ENCODE results near the gene TANC1.

Gene TANC1

DNA sequence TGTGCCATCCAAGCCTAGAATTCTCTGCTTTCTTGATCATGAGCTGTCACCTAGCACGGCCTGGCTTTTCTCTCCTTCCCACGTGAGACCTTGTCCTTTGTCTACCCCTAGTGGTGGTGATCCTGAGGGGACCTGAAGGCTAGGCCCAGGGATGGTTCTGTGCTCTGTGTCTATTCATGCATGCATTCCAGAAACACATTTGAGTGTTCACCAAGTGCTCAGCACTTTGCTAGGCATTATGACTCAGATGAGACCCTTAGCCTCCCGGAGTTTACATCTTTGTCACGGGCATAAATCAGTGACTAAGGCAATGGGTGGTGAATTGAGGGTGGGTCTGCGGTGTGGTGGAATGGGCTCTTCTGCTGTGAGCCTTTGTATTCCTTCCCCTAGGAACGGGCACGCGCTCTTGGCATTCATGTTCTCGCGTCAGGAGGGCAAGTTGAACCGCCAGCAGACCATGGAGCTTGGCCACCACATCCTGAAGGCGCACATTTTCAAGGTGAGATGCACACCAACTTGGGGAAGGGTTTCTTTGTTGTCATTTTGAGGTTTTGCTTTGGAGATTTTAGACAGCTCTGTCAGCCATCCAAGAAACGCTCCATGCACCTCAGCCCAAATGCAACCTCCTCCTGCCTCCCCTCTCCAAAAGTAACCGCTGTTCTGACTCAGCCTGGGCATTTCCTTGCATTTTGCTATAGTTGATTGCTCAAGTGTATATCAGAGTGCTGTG lies 217.1 kb downstream of the TANC1 start:
- DNase-seq (peak; percentile 12), ATAC-seq (replicated peaks) (peak; percentile 73 to 86)
- H3K36me3 Mint-ChIP-seq, result no peaks in the 10 kb centered on the region
- H3K9me3 Mint-ChIP-seq, result no peaks in the 10 kb centered on the region
- no peak overlapping the region for H3K27ac Mint-ChIP-seq
- no peak overlapping the region for H3K4me3 Mint-ChIP-seq
- no peaks in the 10 kb centered on the region for H3K27me3 Mint-ChIP-seq
- peaks cover 13 to 15% of the 10 kb centered on the region in 2 donors for H3K4me1 Mint-ChIP-seq

DNA sequence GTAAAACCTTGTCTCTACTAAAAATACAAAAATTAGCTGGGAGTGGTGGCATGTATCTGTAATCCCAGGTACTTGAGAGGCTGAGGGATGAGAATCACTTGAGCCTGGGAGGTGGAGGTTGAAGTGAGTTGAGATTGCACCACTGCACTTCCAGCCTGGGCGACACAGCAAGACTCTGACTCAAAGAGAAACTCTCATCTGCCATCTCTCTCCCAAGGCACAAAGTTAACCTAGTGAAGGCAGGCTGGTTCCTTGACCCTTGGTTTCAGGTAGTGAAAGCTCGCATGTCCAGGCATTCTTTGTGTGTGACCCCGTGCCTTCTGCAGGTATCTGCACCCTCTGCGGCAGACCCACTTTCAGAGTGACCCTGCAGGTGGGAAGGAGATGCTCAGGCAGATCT lies 218.0 kb downstream of the TANC1 start:
- ATAC-seq (replicated peaks) (peak; percentile 15 to 35), DNase-seq (no peak)
- H3K4me3 Mint-ChIP-seq, result no peak overlapping the region
- peaks cover 13 to 15% of the 10 kb centered on the region in 2 donors for H3K4me1 Mint-ChIP-seq
- no peaks in the 10 kb centered on the region for H3K27me3 Mint-ChIP-seq
- H3K9me3 Mint-ChIP-seq, result no peaks in the 10 kb centered on the region
- no peak overlapping the region for H3K27ac Mint-ChIP-seq
- no peaks in the 10 kb centered on the region for H3K36me3 Mint-ChIP-seq

DNA sequence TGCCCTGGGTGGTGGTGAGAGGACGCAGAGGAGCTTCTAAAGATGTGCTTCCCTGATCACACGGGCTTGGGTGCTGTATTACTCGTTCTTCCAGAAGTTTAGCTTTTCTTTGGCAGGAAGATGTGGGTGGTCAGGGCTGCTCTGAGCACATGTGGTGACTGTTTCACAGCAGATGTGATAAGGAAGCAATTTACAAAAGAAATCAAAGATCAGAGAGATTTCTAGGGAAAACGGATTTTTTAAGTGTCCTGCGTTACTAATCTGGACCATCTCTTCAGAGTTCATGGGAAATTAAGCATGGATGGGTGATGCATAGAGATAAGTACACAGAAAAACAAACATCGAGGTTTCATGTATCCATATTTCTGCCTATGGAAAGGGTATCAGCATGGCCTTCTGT lies 218.7 kb downstream of the TANC1 start:
- Mint-ChIP-seq H3K9me3 (no peaks in the 10 kb centered on the region), H3K27me3 (no peaks in the 10 kb centered on the region), H3K36me3 (no peaks in the 10 kb centered on the region), H3K27ac (no peak overlapping the region), H3K4me3 (no peak overlapping the region), H3K4me1 (peaks cover 13 to 15% of the 10 kb centered on the region in 2 donors)
- no peak for ATAC-seq (replicated peaks)
- no peak for DNase-seq

DNA sequence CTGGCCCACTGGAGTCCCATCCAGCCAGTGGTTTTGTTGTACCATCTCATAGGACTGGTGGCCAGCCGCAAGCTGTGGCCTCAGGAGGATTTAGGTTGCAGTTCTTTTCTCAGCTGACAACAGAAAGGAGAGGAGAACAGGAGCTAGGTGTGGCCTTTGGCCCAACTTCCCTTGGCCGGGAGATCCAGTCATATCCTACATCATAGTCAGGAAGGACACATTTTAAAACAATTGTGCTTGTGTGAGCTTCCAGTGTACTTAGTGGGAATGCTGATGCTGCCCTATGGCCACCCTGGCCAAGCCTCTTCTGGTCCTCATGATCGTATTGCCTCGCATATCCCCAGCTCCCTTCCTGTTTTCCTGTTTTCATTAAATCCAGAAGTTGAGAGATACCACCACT lies 220.0 kb downstream of the TANC1 start:
- DNase-seq (no peak), ATAC-seq (replicated peaks) (no peak)
- Mint-ChIP-seq H3K9me3 (no peaks in the 10 kb centered on the region), H3K4me3 (no peak overlapping the region), H3K4me1 (peaks cover 13 to 15% of the 10 kb centered on the region in 2 donors), H3K27ac (no peak overlapping the region), H3K27me3 (no peaks in the 10 kb centered on the region), H3K36me3 (no peaks in the 10 kb centered on the region)

DNA sequence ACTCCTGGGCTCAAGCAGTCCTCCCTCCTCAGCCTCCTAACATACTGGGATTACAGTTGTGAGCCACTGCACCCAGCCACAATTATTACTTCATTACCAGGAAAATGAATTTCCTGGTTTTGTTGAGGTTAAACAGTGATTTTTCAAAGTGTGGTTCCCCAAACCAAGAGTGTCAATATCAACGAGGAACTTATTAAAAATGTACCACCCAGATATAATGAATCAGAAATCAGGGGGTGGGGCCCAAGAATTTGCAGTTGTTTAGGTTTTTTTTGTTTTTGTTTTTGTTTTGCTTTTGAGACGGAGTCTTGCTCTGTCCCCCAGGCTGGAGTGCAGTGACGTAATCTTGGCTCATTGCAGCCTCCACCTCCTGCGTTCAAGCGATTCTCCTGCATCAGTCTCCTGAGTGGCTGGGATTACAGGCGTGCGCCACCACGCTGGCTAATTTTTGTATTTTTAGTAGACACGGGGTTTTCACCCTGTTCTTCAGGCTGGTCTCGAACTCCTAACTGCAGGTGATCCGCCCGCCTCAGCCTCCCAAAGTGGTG lies 224.0 kb downstream of the TANC1 start:
- ATAC-seq (replicated peaks), result no peak
- Mint-ChIP-seq H3K9me3 (no peaks in the 10 kb centered on the region), H3K27ac (no peak overlapping the region), H3K4me3 (no peak overlapping the region), H3K4me1 (no peaks in the 10 kb centered on the region), H3K36me3 (no peaks in the 10 kb centered on the region), H3K27me3 (no peaks in the 10 kb centered on the region)
- no peak for DNase-seq

DNA sequence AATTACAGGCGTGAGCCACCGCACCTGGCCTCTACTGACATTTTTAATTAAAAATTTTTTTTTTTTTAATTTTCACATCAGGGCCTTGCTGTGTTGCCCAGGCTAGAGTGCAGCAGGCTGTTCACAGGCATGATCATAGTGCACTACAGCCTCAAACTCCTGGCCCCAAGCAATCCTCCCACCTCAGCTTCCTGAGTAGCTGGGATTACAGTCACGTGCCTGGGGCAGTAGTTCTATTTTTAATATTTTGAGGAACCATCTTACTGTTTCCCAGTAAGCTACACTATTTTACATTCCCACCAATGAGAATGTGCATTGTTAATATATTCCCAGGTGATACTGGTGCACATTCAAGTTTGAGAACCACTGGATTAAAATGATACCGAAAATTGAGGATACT lies 225.4 kb downstream of the TANC1 start:
- no peaks in the 10 kb centered on the region for H3K4me1 Mint-ChIP-seq
- DNase-seq, result no peak
- no peaks in the 10 kb centered on the region for H3K9me3 Mint-ChIP-seq
- no peaks in the 10 kb centered on the region for H3K27me3 Mint-ChIP-seq
- no peak for ATAC-seq (replicated peaks)
- H3K4me3 Mint-ChIP-seq, result no peak overlapping the region
- no peak overlapping the region for H3K27ac Mint-ChIP-seq
- no peaks in the 10 kb centered on the region for H3K36me3 Mint-ChIP-seq

DNA sequence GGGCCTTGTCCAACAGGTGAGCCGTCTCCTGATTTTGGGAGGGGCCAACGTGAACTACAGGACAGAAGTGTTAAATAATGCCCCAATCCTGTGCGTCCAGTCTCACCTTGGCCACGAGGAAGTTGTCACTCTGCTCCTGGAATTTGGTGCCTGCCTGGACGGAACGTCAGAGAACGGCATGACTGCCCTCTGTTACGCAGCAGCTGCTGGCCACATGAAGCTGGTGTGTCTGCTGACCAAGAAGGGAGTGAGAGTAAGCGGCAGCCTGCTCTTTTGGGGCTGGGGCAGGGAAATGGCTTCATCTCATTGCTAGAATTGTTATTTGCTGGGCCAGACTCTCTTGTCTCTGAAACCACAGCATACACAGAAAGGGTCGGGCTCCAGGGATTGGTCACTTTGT lies 225.8 kb downstream of the TANC1 start:
- Mint-ChIP-seq H3K27me3 (no peaks in the 10 kb centered on the region), H3K9me3 (no peaks in the 10 kb centered on the region)
- no peak for DNase-seq

DNA sequence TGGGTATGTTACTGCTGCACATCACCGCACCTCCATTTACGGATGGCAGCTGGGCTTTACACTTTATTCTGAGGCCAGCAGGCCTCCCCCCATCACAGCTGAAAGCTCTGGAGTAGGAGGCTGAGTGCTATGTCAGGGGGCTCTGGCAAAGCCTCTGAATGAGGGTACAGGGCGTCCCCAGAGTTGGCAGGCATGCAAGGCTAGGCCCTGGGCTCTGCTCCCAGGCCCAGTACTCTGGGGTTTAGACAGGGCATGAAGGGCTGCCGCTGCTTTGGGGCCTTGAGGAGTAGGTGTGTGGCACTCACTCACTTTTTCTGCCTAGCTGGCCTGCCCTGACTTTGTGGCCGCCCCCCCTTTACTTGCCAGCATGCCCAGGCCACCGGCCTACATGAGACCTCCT lies 227.3 kb downstream of the TANC1 start:
- no peaks in the 10 kb centered on the region for H3K4me1 Mint-ChIP-seq
- no peak overlapping the region for H3K27ac Mint-ChIP-seq
- H3K27me3 Mint-ChIP-seq, result no peaks in the 10 kb centered on the region
- no peak overlapping the region for H3K4me3 Mint-ChIP-seq
- no peak for DNase-seq
- H3K36me3 Mint-ChIP-seq, result no peaks in the 10 kb centered on the region
- no peaks in the 10 kb centered on the region for H3K9me3 Mint-ChIP-seq
- no peak for ATAC-seq (replicated peaks)

More for the DNA sequence above, 225.8 kb downstream of the TANC1 start:
- ATAC-seq (replicated peaks), result no peak
- Mint-ChIP-seq H3K4me3 (no peak overlapping the region), H3K4me1 (no peaks in the 10 kb centered on the region), H3K36me3 (no peaks in the 10 kb centered on the region), H3K27ac (no peak overlapping the region)

DNA sequence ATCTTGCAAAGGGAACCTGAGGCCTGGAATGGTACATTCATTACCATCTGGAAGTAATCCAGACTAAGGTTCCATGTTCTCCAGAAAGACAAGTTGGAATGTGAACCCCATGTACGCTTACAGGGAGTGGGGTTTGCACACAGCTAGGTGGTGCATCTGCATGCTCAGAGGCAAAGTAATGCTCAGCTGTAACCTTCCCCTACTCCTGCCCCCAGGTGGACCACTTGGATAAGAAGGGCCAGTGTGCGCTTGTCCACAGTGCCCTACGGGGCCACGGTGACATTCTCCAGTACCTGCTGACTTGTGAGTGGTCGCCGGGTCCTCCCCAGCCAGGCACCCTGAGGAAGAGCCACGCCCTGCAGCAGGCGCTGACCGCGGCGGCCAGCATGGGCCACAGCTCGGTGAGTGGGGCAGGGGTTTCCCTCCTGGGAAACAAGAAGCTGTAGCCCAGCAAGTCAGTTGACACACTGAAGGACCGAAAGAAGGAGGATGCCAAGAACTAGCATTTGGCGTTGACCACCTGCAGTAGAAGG lies 228.0 kb downstream of the TANC1 start:
- DNase-seq (no peak), ATAC-seq (replicated peaks) (no peak)
- no peaks in the 10 kb centered on the region for H3K27me3 Mint-ChIP-seq
- no peak overlapping the region for H3K4me3 Mint-ChIP-seq
- H3K36me3 Mint-ChIP-seq, result no peaks in the 10 kb centered on the region
- peaks cover 5% of the 10 kb centered on the region in 2 donors for H3K4me1 Mint-ChIP-seq
- H3K27ac Mint-ChIP-seq, result no peak overlapping the region
- no peaks in the 10 kb centered on the region for H3K9me3 Mint-ChIP-seq

DNA sequence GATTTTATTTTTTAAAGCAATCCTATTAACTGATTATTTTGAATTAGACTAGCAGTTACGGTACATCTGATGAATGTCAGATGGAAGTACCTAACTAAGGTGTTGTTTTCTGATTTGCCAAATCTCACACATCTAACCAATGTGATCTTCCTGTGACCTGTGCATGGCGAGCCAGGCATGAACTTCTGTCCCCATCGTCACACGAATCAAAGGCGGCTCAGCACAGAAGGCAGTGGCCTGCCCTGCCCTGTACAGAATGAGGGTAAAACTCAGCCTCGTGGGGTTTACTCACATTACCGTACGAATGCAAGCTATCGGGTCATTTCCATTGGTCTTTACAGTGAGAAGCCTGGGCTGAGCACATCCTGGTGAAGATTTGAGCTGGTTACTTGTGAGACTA lies 230.8 kb downstream of the TANC1 start:
- no peak for ATAC-seq (replicated peaks)
- Mint-ChIP-seq H3K27ac (no peak overlapping the region), H3K9me3 (no peaks in the 10 kb centered on the region), H3K4me1 (peaks cover 6 to 7% of the 10 kb centered on the region in 2 donors), H3K36me3 (no peaks in the 10 kb centered on the region), H3K4me3 (no peak overlapping the region), H3K27me3 (no peaks in the 10 kb centered on the region)
- DNase-seq, result no peak

DNA sequence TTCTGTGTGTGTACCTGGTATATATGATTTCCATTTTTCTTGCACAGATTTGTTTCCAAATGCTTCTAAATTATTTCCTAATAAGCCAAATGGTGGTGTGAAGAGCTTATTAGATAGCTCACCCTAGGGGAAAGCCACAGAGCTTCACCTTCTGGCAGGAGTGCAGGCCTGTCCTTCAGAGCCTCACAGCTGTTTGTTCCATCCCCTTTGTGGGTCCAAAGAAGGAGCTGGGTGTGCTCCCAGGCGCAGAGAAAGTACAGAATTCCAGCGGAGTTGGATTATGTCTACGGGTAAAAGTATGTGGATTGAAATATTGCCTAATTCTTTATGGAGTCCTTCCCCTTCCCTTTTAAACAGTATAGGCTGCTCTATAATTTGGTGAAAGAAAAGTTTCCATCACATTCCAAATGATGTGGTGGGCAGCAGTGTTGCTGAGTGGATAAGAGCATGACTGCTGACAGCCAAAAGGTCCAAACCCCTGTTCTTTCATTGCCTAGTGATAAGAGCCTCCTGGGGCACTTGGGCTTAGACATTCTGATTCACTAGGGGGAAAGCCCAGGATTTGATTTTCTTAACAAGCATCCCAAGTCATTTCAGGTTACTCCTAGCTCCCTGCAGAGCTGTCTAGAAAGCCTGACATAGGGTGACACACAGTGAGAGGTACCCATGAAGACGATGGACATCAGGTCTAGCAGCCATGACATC lies 231.5 kb downstream of the TANC1 start:
- no peaks in the 10 kb centered on the region for H3K36me3 Mint-ChIP-seq
- H3K4me1 Mint-ChIP-seq, result peaks cover 6 to 7% of the 10 kb centered on the region in 2 donors
- H3K9me3 Mint-ChIP-seq, result no peaks in the 10 kb centered on the region
- no peak for DNase-seq
- H3K27me3 Mint-ChIP-seq, result peaks cover 0 to under 1% of the 10 kb centered on the region in 2 donors
- ATAC-seq (replicated peaks), result no peak
- H3K4me3 Mint-ChIP-seq, result no peak overlapping the region
- H3K27ac Mint-ChIP-seq, result peak overlapping the region; percentile 62

DNA sequence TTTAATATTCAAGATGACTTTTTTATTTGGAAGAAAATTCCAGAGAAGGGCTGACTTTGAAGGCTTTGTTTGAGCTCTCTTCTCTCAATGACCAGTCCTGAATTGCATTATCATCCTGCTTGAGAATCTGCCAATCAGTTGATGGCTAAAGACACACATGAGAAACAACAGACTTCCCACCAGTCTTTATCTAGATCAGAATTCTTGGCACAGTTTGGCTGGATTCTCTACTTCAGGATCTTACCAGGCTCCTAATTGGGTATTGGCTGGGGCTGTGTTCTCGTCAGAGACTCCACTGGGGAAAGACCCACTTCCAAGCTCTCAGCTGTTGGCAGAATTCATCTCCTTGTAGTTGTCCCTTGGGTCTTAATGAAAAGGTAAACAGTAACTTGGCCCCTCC lies 232.1 kb downstream of the TANC1 start:
- no peak overlapping the region for H3K4me3 Mint-ChIP-seq
- DNase-seq (no peak), ATAC-seq (replicated peaks) (no peak)
- H3K9me3 Mint-ChIP-seq, result no peaks in the 10 kb centered on the region
- H3K36me3 Mint-ChIP-seq, result no peaks in the 10 kb centered on the region
- peaks cover 6 to 7% of the 10 kb centered on the region in 2 donors for H3K4me1 Mint-ChIP-seq
- no peak overlapping the region for H3K27ac Mint-ChIP-seq
- H3K27me3 Mint-ChIP-seq, result peaks cover 0 to 4% of the 10 kb centered on the region in 2 donors

DNA sequence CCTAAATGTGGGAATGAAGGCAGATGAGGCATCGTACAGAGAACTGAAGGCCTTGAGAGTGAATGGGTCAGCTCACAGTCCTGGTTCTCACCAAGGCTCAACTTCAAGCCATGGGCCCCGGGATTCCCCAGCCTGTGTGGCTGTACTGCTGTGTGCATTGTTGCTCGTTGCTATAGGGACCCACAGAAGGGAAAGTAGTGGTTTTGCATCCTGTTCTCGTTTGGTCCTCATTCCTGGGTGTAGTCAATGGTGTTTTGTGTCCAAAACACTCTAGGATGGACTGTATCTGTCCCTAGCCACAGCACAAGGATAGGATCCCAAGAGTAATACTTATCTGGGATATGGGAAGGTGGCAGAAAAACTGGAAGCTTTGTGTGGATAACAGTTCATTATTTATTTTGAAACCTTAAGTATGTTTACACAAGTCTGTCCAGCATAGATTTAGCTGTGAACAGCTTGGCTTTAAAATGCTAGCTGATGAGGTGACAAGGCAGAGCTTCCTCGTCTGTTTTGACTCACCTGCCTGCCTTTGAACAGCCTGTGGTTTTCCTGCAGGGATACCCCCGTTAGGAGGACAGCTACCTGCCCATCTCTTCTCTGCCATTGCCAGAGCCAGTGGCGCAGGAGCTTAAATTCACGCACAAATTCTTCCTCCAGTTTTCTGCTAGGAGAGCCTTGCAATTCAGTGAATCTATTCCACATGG lies 233.1 kb downstream of the TANC1 start:
- no peaks in the 10 kb centered on the region for H3K36me3 Mint-ChIP-seq
- ATAC-seq (replicated peaks) (peak; percentile 82 to 94), DNase-seq (peak; percentile 22)
- no peak overlapping the region for H3K4me3 Mint-ChIP-seq
- H3K27ac Mint-ChIP-seq, result peak overlapping the region; percentile 79
- peaks cover 6 to 7% of the 10 kb centered on the region in 2 donors for H3K4me1 Mint-ChIP-seq
- H3K27me3 Mint-ChIP-seq, result peaks cover 0 to 4% of the 10 kb centered on the region in 2 donors
- no peaks in the 10 kb centered on the region for H3K9me3 Mint-ChIP-seq

DNA sequence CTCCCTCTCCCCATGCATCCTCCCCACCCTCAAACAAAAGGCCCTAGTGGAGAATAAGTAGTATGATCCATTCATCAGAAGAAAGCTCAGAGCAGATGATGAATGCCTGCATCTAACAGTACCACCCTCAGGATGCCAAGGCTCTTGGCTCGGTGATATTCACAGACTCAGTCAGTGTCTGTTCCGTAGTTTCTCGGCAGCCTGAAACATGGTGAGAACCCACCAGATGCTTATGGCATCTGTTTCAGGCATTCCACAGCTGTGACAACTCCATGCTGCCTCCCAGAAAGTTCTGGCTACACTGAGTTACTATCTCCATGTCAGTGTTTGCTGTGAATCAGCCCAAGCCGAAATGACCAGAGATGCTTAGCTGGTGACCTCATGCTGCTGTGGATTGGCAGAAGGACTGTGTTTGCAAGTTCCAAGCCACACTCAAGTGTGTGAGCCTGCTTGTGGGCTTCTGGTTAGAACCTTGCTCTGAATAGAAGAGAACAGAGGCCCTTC lies 234.2 kb downstream of the TANC1 start:
- ATAC-seq (replicated peaks) (no peak), DNase-seq (no peak)
- Mint-ChIP-seq H3K36me3 (no peaks in the 10 kb centered on the region), H3K27me3 (peaks cover 0 to 4% of the 10 kb centered on the region in 2 donors), H3K9me3 (no peaks in the 10 kb centered on the region), H3K4me1 (peaks cover 6 to 7% of the 10 kb centered on the region in 2 donors), H3K27ac (peak overlapping the region; percentile 83), H3K4me3 (no peak overlapping the region)

Measured in stimulated activated naive B cell treated with anti-CD40 and anti-IgM and Interleukin-4, amounts not matched to agents 10 μg/mL and 1 μg/mL and 100 μg/mL, for 72 hours (primary cell).